NCI-H345 treated with DMSO at 0.1 percent for 48 hours (cell line): ENCODE data around the gene CD300LG.
"Not testable (repeated sequence)": the region's sequence is repeated elsewhere in the genome, so short reads cannot be mapped to it uniquely, and the experiment has no call there.

Source experiments
- DNase-seq: peaks from one replicate; lab custom pipeline; 2025; ENCODE audit not compliant: unreplicated experiment; lab: John Stamatoyannopoulos, UW

Gene CD300LG

DNA sequence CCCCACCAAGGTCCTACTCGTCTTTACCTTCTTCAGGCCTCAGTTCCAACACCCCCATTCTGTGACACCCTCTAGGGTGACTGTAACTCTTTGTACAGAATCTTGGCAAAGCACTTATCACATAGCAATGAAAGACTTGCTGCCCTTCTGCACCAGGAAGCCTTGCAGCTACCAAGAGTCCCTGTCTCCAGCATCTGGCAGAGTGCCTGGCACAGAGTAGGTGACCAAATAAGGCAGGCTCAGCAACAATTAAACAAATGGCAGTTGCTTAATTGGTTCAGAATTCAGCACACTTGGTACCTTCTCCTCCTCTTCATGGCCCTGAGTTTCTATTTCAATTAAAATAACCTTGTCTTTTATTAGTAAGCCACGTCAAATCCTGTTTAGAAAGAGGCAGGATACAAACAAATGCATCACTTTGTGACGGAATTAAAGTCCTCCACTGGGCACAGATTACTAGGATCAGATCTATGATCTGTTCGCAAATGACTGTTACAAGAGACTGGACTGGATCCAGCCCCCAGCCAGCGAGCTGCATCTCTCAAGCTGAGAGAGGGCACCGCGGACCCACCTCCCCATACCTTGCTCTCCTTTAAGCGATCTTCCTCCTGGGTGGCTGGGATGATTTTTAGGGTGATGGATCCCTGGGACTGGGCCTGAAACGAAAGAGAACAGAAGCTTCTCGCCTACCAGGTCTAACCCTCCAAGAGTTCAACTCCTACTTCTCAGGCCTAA is 23.5 kb upstream of the CD300LG start:
- DNase-seq = no peak

DNA sequence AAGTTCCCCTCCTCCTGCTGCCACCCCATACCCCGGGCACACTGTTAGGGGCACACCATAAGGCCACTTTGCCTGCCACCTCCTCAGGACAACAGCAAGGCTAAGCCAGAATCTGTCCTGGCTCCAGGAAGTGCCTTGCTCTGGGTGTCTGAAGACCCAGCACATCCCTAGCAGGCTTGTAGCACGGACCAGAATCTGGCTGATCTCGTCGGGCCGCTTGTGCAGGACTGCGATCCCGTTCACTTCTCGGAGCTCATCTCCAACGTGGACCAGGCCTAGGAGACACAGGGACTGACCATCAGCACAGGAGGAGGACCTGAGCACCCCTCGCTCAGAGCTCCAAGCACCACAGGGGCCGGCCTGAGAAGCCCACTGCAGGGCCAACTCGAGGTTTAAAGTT is 21.4 kb upstream of the CD300LG start:
- DNase-seq = no peak

- DNase-seq = no peak
Measured at GRCh38 chr17:43826206-43826605, 20.8 kb upstream of the CD300LG start.

- no peak for DNase-seq
Measured at GRCh38 chr17:43827596-43827995, 19.4 kb upstream of the CD300LG start.

GRCh38 chr17:43829738-43830137 is 17.2 kb upstream of the CD300LG start:
- no peak for DNase-seq

DNA sequence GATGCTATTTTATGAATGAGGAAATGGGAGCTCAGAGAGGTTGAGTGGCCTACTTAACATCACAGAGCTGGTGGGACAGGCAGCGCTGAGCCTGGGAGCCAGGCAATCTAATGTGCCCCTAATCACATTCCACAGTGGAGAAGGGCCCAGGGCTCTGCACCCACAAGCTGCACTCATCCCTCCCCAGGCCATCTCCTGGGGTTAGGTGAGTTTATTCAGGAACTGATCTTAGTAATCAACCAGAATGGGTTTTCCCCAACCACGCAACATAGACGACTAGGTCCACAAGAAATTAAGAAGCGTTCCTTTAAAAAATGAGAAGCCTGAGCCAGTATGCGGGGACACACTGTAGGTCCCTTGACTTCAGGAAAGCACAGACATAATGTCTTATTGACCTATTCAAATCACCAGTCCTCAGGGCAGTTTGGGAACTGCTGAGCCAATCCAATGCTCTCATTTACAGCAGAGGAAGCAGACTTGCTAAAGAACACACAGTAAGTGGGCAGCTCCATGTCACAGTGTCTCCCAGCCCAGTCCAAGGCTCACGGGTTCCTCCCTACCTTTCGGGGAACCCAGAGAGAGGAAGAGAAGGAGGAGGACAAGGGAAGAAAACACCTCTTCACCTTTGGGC is 16.4 kb upstream of the CD300LG start:
- no peak for DNase-seq

DNA sequence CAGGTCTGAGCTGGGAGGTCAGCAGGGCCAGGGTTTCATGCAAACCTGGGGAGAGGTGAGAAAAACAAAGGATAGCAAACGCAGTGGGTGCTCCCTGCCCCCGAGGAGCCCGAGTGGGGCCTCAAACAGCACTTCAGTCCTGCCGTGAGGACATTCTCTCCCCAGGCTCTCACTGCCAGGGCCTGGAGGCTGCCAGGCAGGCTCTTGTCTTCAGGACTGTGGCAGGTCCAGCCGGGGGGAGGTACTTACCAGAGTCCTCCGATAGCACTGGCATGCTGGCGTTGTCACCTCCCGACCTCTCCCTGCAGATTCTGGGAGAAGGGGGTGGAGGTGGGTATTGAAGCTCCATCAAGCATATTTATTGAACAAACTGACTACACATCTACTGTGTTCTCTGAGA is 15.3 kb upstream of the CD300LG start:
- DNase-seq = no peak

DNA sequence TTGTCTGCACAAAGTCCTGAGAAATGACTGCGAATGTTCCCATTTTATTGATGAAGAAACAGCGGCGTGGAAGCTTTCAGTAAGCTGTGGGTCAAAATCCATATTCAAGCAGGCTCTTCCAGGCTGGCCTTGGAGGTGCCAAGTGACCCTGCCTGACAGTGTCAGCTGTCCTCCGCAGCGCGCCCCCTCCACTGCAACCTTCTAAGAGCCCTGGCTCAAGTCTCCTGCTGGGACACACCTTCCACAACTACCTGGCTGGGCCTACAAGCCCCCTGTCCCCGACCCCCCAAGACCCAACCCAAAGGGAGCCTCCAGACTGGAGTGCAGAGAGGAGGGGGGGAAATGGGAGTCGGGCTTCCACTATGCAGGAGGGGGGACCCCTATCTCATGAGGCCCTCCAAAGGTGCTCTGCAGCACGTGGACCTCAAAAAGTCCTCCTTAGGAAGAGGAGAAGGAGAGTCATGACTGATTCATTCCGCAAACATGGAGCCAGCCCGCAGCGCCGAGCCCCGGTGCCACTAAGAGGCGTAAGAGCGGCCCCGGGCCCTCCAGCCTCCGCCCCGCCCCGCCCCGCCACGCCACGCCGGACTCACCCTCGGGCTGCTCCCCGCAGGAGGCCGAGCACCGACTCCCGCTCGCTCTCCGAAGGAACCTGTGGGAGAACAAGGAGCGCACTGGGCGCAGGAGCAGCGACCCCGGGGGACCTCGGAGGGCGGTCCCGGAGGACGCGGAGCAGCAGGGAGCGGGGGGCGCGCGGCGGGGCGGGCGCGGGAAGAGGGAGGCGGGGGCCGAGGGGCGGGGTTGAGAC is 14.6 kb upstream of the CD300LG start:
- no peak for DNase-seq

GRCh38 chr17:43832976-43833829 is 13.8 kb upstream of the CD300LG start, which contains the start of gene MPP3:
Gene MPP3, minus strand, starts transcription at chr17:43833146. Its CDS starts 1,240 bp downstream, at chr17:43831906.
- DNase-seq = peak; percentile 41

- no peak for DNase-seq
Measured at GRCh38 chr17:43834106-43834505, 12.9 kb upstream of the CD300LG start.

GRCh38 chr17:43839670-43840108 is 7.3 kb upstream of the CD300LG start:
- peak; percentile 98 for DNase-seq

DNA sequence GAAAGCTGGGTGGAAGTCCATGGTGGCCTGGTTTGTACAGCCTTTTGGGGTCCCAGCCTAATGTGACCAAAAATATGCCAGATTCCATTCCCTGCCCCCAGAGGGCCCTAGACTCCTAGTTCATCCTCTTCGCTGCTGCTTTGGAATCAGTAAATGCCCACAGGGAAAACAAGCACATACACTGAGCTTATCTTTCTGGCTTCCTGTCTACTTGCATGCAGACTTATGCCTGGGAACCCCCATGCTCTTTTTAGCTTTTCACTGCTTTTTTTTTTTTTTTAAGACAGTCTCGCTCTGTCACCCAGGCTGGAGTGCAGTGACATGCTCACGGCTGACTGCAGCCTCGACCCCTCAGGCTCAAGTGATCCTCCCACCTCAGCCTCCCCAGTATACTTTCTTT is 6.2 kb upstream of the CD300LG start:
- no peak for DNase-seq

GRCh38 chr17:43841282-43841681 is 5.7 kb upstream of the CD300LG start:
- no peak for DNase-seq

- DNase-seq = not testable (repeated sequence)
Measured at GRCh38 chr17:43842091-43842974, 4.6 kb upstream of the CD300LG start.

DNA sequence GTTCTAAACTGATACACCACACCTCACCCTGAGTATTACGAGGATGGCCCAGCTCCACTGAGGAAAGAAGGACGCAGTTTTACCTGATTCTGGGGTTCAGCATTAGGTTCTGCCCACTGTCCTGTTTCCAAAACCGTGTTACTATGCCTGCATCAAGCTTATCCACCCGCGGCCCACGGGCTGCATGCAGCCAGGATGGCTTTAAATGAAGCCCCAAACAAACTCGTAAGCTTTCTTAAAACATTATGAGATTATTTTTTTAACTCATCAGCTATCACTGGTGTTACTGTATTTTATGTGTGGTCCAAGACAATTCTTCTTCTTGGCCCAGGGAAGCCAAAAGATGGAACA is 4.0 kb upstream of the CD300LG start:
- DNase-seq = no peak

DNA sequence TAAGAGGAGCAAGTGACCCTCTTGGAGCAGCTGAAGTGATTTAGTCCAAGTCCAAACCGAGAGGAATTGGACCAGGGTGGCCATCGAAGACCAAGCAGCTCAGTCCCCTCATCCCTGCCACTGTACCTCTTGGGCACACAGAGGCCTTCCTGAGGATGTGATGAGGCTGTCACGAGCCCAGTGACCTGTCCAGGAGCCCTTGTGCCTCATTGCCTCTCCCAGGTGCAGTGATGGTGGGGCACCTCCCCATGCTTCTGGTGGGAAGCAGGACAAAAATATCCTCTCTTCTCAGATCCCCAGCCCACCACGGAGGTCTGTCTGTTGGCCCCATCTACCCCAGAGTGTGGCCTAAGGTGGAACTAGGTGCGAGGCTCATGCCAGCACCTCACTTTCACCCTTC is 2.7 kb upstream of the CD300LG start:
- DNase-seq = no peak

GRCh38 chr17:43845766-43846165 is 1.2 kb upstream of the CD300LG start:
- DNase-seq = no peak

GRCh38 chr17:43846221-43846712 is 709 bp upstream of the CD300LG start:
- peak; percentile 46 for DNase-seq

DNA sequence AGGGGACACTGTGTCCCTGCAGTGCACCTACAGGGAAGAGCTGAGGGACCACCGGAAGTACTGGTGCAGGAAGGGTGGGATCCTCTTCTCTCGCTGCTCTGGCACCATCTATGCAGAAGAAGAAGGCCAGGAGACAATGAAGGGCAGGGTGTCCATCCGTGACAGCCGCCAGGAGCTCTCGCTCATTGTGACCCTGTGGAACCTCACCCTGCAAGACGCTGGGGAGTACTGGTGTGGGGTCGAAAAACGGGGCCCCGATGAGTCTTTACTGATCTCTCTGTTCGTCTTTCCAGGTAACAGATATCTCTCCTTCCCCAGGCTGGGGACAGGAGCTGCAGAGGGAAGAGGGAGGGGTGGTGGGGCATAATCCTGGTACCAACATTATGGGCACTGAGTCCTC is 1.6 kb downstream of the CD300LG start:
- DNase-seq = no peak

- DNase-seq = no peak
Measured at GRCh38 chr17:43849116-43849515, 2.1 kb downstream of the CD300LG start.
